Epithelial cell of esophagus (primary cell): ENCODE data around the gene ITPA.

ENCODE experiments used
- DNase-seq: peaks from one replicate; pipeline ENCODE4 v3.0.0; 2010; ENCODE audit warnings: low read depth
- H3K4me3 ChIP-seq: 2 replicates; pipeline ENCODE4 v1.5.1; 2011; ENCODE audit warnings: mild to moderate bottlenecking, low read length, control low read depth
- TF ChIP-seq, protein P1 (sequence below): IDR thresholded peaks from 2 replicates; pipeline ENCODE4 v1.5.1; 2011; ENCODE audit warnings: low read depth, mild to moderate bottlenecking, low read length, control low read depth, inconsistent platforms; ENCODE audit not compliant: insufficient read depth; ENCODE audit errors: missing control alignments

Gene ITPA

DNA sequence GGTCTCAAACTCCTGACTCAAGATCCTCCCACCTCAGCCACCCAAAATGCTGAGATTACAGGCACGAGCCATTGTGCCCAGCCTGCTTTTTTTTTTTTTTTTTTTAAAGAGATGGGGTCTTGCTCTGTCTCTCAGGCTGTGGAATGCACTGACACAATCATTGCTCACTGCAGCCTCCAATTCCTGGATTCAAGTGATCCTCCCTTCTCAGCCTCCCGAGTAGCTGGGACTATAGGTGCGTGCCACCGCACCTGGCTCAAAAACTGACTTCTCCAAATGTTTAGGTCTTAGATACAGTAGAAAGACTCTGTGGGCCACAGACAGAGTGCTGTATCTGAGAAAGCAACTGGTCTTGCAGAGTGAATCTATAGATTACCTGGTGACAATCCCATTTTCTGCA lies 60.8 kb downstream of the ITPA start:
- H3K4me3 ChIP-seq: no peak overlapping the region
- TF ChIP-seq, protein P1, sequence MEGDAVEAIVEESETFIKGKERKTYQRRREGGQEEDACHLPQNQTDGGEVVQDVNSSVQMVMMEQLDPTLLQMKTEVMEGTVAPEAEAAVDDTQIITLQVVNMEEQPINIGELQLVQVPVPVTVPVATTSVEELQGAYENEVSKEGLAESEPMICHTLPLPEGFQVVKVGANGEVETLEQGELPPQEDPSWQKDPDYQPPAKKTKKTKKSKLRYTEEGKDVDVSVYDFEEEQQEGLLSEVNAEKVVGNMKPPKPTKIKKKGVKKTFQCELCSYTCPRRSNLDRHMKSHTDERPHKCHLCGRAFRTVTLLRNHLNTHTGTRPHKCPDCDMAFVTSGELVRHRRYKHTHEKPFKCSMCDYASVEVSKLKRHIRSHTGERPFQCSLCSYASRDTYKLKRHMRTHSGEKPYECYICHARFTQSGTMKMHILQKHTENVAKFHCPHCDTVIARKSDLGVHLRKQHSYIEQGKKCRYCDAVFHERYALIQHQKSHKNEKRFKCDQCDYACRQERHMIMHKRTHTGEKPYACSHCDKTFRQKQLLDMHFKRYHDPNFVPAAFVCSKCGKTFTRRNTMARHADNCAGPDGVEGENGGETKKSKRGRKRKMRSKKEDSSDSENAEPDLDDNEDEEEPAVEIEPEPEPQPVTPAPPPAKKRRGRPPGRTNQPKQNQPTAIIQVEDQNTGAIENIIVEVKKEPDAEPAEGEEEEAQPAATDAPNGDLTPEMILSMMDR: no peak
- no peak for DNase-seq

DNA sequence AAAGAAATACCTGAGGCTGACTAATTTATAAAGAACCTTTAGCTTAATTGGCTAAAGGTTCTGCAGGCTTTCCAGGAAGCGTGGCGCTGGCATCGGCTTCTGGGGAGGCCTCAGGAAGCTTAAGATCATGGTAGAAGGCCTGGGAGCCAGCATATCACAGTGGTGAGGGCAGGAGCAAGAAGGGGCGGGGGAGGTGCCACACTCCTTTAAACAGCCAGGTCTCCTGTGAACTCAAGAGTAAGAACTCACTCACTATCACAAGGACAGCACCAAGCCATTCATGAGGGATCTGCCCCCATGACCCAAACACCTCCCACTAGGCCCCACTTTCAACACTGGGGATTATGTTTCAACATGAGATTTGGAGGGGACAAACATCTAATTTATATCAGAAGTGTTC lies 64.1 kb downstream of the ITPA start:
- no peak for DNase-seq
- TF ChIP-seq, protein P1: no peak

More for the DNA sequence above, 64.1 kb downstream of the ITPA start:
- no peak overlapping the region for H3K4me3 ChIP-seq
